ENCODE data around the gene GAB1.

Gene GAB1

GRCh38 chr4:143357161-143357845 lies 20.6 kb downstream of the GAB1 start:
- in situ Hi-C loops (cut with MboI; ENCODE audit: low sequenced_read_pairs), result no loop called here

GRCh38 chr4:143358419-143358818 lies 21.7 kb downstream of the GAB1 start:
- in situ Hi-C loops (cut with MboI; ENCODE audit: low sequenced_read_pairs), result no loop called here

- in situ Hi-C loops (cut with MboI; ENCODE audit: low sequenced_read_pairs), result no loop called here
Observed at GRCh38 chr4:143358923-143359643, 22.4 kb downstream of the GAB1 start.

GRCh38 chr4:143359644-143360193 lies 23.0 kb downstream of the GAB1 start:
- in situ Hi-C loops (cut with MboI; ENCODE audit: low sequenced_read_pairs), result no loop called here

GRCh38 chr4:143360838-143361625 lies 24.4 kb downstream of the GAB1 start:
- in situ Hi-C loops (cut with MboI; ENCODE audit: low sequenced_read_pairs), result no loop called here

- in situ Hi-C loops (cut with MboI; ENCODE audit: low sequenced_read_pairs), result no loop called here
Observed at GRCh38 chr4:143362349-143363046, 25.8 kb downstream of the GAB1 start.

- in situ Hi-C loops (cut with MboI; ENCODE audit: low sequenced_read_pairs), result no loop called here
Observed at GRCh38 chr4:143363332-143363731, 26.7 kb downstream of the GAB1 start.

- in situ Hi-C loops (cut with MboI; ENCODE audit: low sequenced_read_pairs), result no loop called here
Observed at GRCh38 chr4:143364063-143364462, 27.4 kb downstream of the GAB1 start.

GRCh38 chr4:143367863-143368262 lies 31.2 kb downstream of the GAB1 start:
- in situ Hi-C loops (cut with MboI; ENCODE audit: low sequenced_read_pairs), result no loop called here

- in situ Hi-C loops (cut with MboI; ENCODE audit: low sequenced_read_pairs), result no loop called here
Observed at GRCh38 chr4:143369552-143369951, 32.9 kb downstream of the GAB1 start.

- in situ Hi-C loops (cut with MboI; ENCODE audit: low sequenced_read_pairs), result no loop called here
Observed at GRCh38 chr4:143372093-143372915, 35.6 kb downstream of the GAB1 start.

GRCh38 chr4:143374255-143374654 lies 37.6 kb downstream of the GAB1 start:
- in situ Hi-C loops (cut with MboI; ENCODE audit: low sequenced_read_pairs), result no loop called here

- in situ Hi-C loops (cut with MboI; ENCODE audit: low sequenced_read_pairs), result no loop called here
Observed at GRCh38 chr4:143374771-143375170, 38.1 kb downstream of the GAB1 start.

GRCh38 chr4:143375326-143376073 lies 38.8 kb downstream of the GAB1 start:
- in situ Hi-C loops (cut with MboI; ENCODE audit: low sequenced_read_pairs), result no loop called here

- in situ Hi-C loops (cut with MboI; ENCODE audit: low sequenced_read_pairs), result no loop called here
Observed at GRCh38 chr4:143377611-143378099, 41.0 kb downstream of the GAB1 start.

- in situ Hi-C loops (cut with MboI; ENCODE audit: low sequenced_read_pairs), result no loop called here
Observed at GRCh38 chr4:143380629-143381028, 44.0 kb downstream of the GAB1 start.

- in situ Hi-C loops (cut with MboI; ENCODE audit: low sequenced_read_pairs), result no loop called here
Observed at GRCh38 chr4:143381189-143382118, 44.8 kb downstream of the GAB1 start.

- in situ Hi-C loops (cut with MboI; ENCODE audit: low sequenced_read_pairs), result no loop called here
Observed at GRCh38 chr4:143382596-143382995, 45.9 kb downstream of the GAB1 start.

Data from HL-60/S4 treated with retinoic acid at 250 ng/mL for 4 days and 3 days (cell line).